Osteocyte (in vitro differentiated cells): ENCODE results near the gene TJP3. TPM values are rescaled to one million over a fixed set of nuclear protein-coding genes. Genes with fewer than 3 reads are reported as not detected.

ENCODE experiments used
- DNase-seq: peaks from one replicate; pipeline ENCODE4 v3.0.0; 2021; ENCODE audit warnings: mixed read lengths; ENCODE audit not compliant: unreplicated experiment; ENCODE audit errors: extremely low spot score
- H3K27ac Mint-ChIP-seq: one replicate; pipeline ENCODE4 v1.8.0; 2021; ENCODE audit warnings: mild to moderate bottlenecking, mixed read lengths; ENCODE audit not compliant: unreplicated experiment
- H3K27me3 Mint-ChIP-seq: one replicate; pipeline ENCODE4 v1.8.0; 2021; ENCODE audit warnings: mixed read lengths; ENCODE audit not compliant: unreplicated experiment
- H3K36me3 Mint-ChIP-seq: one replicate; pipeline ENCODE4 v1.8.0; 2021; ENCODE audit warnings: mixed read lengths; ENCODE audit not compliant: unreplicated experiment
- H3K4me1 Mint-ChIP-seq: one replicate; pipeline ENCODE4 v1.8.0; 2021; ENCODE audit warnings: mixed read lengths; ENCODE audit not compliant: unreplicated experiment
- H3K4me3 Mint-ChIP-seq: one replicate; pipeline ENCODE4 v1.8.0; 2021; ENCODE audit warnings: mild to moderate bottlenecking, moderate library complexity, mixed read lengths; ENCODE audit not compliant: unreplicated experiment
- H3K9me3 Mint-ChIP-seq: one replicate; pipeline ENCODE4 v1.8.0; 2021; ENCODE audit warnings: mixed read lengths; ENCODE audit not compliant: unreplicated experiment
- CTCF ChIP-seq: fragments of 200-600 bp; sonication (generic); IDR thresholded peaks from 2 replicates; pipeline ENCODE4 v1.5.0; 2021; ENCODE audit warnings: antibody characterized with exemption, mild to moderate bottlenecking, moderate library complexity
- total RNA-seq: library from RNA; stranded (reverse); gene quantifications from 2 replicates; pipeline ENCODE4 v1.2.1, GENCODE V29; 2021

The TJP3 gene
- total RNA-seq, 1 donor from 2014 or later, result not detected

- no peak for TF ChIP-seq CTCF
- no peak for DNase-seq
- H3K9me3 Mint-ChIP-seq, result no peaks in the 10 kb centered on the region
- H3K4me1 Mint-ChIP-seq, result peaks cover 24% of the 10 kb centered on the region
- H3K4me3 Mint-ChIP-seq, result peak overlapping the region; percentile 92
- peak overlapping the region; percentile 89 for H3K27ac Mint-ChIP-seq
- H3K27me3 Mint-ChIP-seq, result no peaks in the 10 kb centered on the region
- no peaks in the 10 kb centered on the region for H3K36me3 Mint-ChIP-seq
These were observed 8.4 kb upstream of the TJP3 start for GRCh38 chr19:3699741-3700241.

GRCh38 chr19:3700242-3701032 is 7.7 kb upstream of the TJP3 start, which contains the start of gene PIP5K1C:
Gene PIP5K1C (minus strand): TSS chr19:3700468. CDS start chr19:3700390, 78 bp downstream.
- TF ChIP-seq CTCF, result peak; percentile 81
- no peaks in the 10 kb centered on the region for H3K27me3 Mint-ChIP-seq
- peak; percentile 98 for DNase-seq
- H3K36me3 Mint-ChIP-seq, result no peaks in the 10 kb centered on the region
- peak within 1 kb of the TSS; percentile 92 for H3K4me3 Mint-ChIP-seq
- peaks cover 24% of the 10 kb centered on the region for H3K4me1 Mint-ChIP-seq
- H3K27ac Mint-ChIP-seq, result peak within 1 kb of the TSS; percentile 89
- no peaks in the 10 kb centered on the region for H3K9me3 Mint-ChIP-seq

GRCh38 chr19:3701200-3701599 is 7.0 kb upstream of the TJP3 start:
- Mint-ChIP-seq H3K9me3 (no peaks in the 10 kb centered on the region), H3K4me3 (no peak overlapping the region), H3K4me1 (peaks cover 22% of the 10 kb centered on the region), H3K27ac (no peak overlapping the region), H3K27me3 (no peaks in the 10 kb centered on the region), H3K36me3 (no peaks in the 10 kb centered on the region)
- TF ChIP-seq CTCF, result no peak
- DNase-seq, result no peak

- Mint-ChIP-seq H3K27ac (no peak overlapping the region), H3K27me3 (no peaks in the 10 kb centered on the region), H3K4me3 (no peak overlapping the region), H3K4me1 (peaks cover 3% of the 10 kb centered on the region), H3K36me3 (no peaks in the 10 kb centered on the region), H3K9me3 (no peaks in the 10 kb centered on the region)
- no peak for TF ChIP-seq CTCF
- DNase-seq, result no peak
These were observed 347 bp upstream of the TJP3 start for GRCh38 chr19:3707868-3708206.

GRCh38 chr19:3710265-3710812 is 2.2 kb downstream of the TJP3 start:
- no peak for TF ChIP-seq CTCF
- no peaks in the 10 kb centered on the region for H3K9me3 Mint-ChIP-seq
- no peaks in the 10 kb centered on the region for H3K27me3 Mint-ChIP-seq
- DNase-seq, result no peak
- no peaks in the 10 kb centered on the region for H3K36me3 Mint-ChIP-seq
- H3K4me1 Mint-ChIP-seq, result peaks cover 5% of the 10 kb centered on the region
- H3K4me3 Mint-ChIP-seq, result no peak overlapping the region
- no peak overlapping the region for H3K27ac Mint-ChIP-seq
